ENCODE data around the gene FKBP3.
"Not testable (repeated sequence)": the region's sequence is repeated elsewhere in the genome, so short reads cannot be mapped to it uniquely, and the experiment has no call there.

Gene FKBP3

GRCh38 chr14:45134051-45134958 is at the start of gene FKBP3:
TSS of gene FKBP3 (minus strand) at chr14:45134481. CDS start at chr14:45134456, 25 bp downstream.
- DNase-seq (ENCODE audit: low read depth in 2 of 2): peak; percentile 86 to 90

DNA sequence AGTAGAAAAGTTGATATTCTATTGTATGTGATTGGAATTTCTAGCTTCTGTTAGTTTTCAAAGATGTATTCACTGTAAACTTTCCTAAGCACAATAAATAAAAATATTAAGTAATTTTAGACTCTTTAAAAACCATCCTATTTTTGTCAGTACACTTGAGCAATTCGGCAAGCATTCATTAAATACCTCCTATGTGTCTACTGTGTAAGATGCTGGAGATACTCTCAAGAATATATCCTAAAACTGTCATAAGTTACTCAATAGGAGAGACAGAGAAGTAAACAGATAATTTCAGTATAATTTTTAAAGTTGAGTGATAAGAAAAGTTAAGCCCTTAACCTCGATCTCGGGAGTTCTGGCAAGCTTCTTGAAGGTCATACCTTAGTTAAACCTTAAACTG is 47.5 kb upstream of the FKBP3 start:
- no peak for DNase-seq (ENCODE audit: low read depth in 2 of 2)

DNA sequence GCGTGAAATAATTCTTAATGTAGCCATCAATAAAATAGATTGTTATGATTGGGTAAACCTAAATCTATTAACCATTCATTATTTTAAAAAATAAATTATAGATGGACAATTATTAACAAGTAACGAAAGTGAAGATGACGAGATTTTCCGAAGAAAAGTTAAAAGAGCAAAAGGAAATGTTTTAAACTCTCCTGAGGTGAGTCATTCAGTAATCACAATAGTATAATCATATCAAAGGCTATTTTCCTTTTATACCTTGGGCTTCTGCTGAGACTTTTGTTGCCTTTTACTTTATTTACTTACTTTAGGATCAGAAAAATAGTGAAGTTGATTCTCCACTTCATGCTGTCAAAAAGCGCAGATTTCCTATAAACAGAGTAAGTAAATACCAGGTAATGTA is 47.0 kb upstream of the FKBP3 start:
- no peak for DNase-seq (ENCODE audit: low read depth in 2 of 2)

DNA sequence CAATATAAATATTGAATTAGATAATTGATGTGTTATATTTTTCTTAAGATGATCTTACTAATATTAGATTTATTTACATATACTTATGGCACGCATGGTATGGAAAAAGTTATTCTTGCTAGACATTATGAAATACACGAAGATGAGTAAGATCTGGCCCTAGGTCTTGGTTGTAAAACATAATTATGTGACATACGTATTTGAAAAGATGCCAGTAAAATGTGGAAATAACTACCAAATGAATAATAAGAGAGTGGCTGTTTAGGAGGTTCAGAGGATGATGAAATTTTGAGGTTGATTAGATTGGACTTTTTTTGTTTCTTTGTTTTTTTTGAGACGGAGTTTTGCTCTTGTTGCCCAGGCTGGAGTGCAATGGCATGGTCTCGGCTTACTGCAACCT is 42.8 kb upstream of the FKBP3 start:
- no peak for DNase-seq (ENCODE audit: low read depth in 2 of 2)

DNA sequence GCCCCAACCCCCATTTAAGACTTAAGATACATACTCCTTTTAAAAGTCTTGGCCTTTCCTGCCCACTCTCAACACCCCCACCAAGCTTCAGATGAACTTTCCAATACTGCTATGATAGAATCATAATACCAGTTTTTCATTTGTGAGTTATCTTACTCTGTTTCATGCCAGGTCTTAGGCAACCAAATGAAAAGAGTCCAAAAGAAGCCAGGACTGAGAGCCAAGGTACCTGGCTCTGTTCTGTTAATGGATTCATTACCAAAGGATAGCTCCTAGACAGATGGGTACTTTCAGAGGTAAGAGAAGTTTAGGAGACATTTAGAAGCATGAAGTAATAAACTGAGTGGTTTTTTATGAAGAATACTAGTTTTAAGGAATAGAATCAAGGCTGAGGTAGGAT is 35.6 kb upstream of the FKBP3 start:
- no peak for DNase-seq (ENCODE audit: low read depth in 2 of 2)

DNA sequence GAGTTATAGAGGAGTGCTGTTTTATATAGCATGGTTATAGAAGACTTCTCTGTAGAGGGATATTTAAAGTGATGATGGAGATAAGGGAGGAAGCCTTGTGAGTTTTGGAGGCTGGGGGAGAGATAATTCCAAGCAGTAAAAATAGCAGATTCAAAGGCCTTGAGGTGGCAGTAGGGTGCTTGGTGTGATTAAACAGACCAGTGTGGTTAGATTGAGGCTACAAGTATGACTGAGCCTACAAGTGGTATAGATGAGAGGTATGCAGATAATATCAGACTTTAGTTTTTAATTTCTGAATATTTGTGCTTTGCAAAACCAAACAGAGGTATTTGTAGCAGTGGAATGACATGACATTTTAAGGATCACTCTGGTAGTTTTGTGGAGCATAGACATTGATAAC is 21.8 kb upstream of the FKBP3 start:
- DNase-seq (ENCODE audit: low read depth in 2 of 2): no peak

- DNase-seq (ENCODE audit: low read depth in 2 of 2): no peak
These were observed 16.2 kb upstream of the FKBP3 start for GRCh38 chr14:45150386-45150890.

GRCh38 chr14:45149602-45150001 is 15.3 kb upstream of the FKBP3 start:
- no peak for DNase-seq (ENCODE audit: low read depth in 2 of 2)

DNA sequence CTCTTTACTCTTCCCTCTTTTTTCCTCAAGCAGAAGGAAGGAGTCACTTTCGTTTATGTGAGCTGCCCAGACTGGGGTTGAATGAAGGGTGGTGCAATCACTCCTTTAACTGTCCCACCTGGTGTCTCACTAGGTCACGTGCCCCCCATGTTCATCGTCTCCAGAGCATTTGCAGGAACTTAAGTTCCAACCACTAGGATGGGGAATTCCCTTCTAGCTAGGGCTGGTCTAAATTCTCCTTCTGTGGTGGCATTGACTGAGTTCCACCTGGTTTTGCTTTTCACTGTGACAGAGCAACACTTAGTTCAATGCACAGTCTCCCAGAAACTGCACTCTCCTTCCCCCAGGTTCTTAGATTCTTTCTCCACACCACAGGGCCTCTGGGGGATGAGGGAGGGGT is 10.9 kb upstream of the FKBP3 start:
- DNase-seq (ENCODE audit: low read depth in 2 of 2): no peak

GRCh38 chr14:45144658-45145057 is 10.4 kb upstream of the FKBP3 start:
- no peak for DNase-seq (ENCODE audit: low read depth in 2 of 2)

DNA sequence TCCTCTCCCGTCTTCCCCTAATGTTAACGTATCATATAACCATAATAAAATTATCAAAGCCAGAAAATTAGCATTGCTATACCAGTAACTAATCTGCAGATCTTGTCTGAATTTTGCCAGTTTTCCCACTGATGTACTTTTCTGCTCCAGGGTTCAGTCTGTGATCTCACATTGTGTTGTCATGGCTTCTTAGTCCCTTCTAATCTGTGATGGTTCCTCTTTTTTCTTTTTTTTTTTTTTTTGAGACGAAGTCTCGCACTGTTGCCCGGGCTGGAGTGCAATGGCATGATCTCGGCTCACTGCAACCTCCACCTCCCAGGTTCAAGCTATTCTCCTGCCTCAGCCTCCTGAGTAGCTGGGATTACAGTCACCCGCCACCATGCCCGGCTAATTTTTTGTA is 7.8 kb upstream of the FKBP3 start:
- not testable (repeated sequence) for DNase-seq (ENCODE audit: low read depth in 2 of 2)

GRCh38 chr14:45140661-45141187 is 6.4 kb upstream of the FKBP3 start:
- DNase-seq (ENCODE audit: low read depth in 2 of 2): no peak

- DNase-seq (ENCODE audit: low read depth in 2 of 2): no peak
These were observed 2.1 kb upstream of the FKBP3 start for GRCh38 chr14:45136399-45136798.

DNA sequence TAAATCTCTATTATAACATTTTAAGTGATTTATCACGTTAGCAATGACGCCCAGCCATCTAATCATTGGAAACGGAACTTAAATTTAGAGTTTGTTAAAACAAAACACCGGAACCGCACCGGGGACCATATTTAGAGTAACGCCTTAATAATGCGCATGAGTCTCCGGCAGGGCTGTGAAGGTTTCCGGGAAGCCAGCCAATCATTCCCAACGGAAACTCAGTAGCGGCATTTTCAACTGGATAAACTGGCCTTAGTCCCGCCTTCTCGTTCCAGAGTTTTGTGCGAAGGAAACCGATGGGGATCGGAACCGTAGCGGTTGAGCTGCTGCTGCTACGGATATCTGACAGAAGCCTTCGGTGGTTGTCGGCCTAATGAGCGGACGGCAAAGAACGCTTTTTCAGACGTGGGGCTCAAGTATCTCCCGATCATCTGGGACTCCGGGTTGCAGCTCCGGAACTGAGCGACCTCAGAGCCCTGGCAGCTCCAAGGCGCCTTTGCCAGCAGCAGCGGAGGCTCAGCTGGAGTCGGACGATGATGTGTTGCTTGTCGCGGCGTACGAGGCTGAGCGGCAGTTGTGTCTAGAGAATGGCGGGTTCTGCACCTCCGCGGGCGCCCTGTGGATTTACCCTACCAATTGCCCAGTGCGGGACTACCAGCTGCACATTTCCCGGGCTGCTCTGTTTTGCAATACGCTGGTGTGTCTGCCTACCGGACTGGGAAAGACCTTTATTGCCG is 1.5 kb upstream of the FKBP3 start, which contains the start of gene FANCM:
Gene FANCM (plus strand): TSS at position 272 of the 737 bp plus-strand sequence. CDS start 102 bp downstream, at position 374.
- peak; percentile 60 to 75 for DNase-seq (ENCODE audit: low read depth in 2 of 2)

DNA sequence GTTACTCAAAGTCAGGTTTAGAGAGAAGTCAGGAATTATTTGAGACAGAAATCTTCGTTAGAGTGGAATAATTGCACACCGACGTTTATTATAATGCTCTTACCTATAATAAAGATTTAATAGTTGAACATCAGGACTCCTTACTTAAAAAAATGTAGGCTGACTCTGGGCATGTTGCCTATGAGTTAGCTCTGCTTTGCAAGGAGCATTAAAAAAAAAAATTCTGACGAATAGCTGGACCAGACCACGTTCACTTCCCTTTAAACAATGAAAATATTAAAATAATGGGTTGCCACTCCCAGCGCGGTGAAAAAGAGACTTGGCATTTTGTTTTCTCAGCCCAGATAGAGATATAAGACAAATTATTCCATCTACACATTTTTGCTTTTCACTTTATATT is 875 bp upstream of the FKBP3 start:
- no peak for DNase-seq (ENCODE audit: low read depth in 2 of 2)

DNA sequence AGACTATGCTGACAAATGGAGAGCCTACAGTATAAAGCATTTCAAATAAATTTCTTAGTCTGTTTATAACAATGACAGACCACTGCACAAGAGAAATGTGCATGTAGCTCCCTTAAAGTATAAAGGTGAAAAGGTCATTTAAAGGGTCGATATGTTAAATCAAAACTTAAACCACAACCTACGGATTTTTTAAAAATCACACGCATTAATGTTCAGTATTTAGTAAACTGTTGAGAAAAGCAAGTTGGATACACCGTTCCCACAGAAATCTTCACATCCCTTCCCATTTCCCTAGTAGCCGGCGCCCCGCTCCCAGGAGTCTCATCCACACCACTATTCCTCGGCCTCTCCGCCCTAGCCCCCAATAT is 614 bp downstream of the FKBP3 start:
- no peak for DNase-seq (ENCODE audit: low read depth in 2 of 2)

- DNase-seq (ENCODE audit: low read depth in 2 of 2): no peak
These were observed 5.2 kb downstream of the FKBP3 start for GRCh38 chr14:45128963-45129629.

DNA sequence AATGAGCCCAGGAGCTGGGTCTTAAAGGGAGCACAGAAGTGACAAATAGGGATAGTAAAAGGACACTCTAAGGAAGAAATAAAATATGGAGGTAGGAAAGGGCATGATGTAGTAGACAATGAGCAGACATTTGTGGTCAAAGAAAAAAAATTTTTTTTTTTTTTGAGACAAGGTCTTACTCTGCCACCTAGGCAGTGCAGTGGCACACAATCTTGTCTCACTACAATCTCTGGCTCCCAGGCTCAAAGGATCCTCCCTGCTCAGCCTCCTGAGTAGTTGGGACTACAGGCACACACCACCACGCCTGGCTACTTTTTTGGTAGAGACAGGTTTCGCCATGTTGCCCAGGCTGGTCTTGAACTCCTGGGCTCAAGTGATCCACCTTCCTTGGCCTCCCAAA is 8.5 kb downstream of the FKBP3 start:
- no peak for DNase-seq (ENCODE audit: low read depth in 2 of 2)

DNA sequence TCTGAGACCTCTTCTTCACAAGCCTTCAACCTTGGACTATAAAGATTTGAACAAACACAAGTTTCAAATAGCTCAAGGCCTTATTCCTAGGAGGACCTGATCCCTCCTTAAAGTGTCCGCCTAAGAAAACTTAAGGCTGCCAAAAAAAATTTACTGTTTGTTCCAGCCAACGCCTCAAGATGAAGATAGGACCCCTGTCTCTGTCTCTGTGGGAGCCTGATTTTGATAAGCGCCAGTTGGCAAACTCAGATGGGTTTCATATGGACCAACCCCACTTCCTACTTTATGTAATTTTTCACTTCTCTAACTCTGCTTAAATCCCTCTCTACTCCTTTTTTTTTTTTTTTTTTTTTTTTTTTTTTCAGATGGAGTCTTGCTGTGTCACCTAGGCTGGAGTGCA is 11.0 kb downstream of the FKBP3 start:
- no peak for DNase-seq (ENCODE audit: low read depth in 2 of 2)

DNA sequence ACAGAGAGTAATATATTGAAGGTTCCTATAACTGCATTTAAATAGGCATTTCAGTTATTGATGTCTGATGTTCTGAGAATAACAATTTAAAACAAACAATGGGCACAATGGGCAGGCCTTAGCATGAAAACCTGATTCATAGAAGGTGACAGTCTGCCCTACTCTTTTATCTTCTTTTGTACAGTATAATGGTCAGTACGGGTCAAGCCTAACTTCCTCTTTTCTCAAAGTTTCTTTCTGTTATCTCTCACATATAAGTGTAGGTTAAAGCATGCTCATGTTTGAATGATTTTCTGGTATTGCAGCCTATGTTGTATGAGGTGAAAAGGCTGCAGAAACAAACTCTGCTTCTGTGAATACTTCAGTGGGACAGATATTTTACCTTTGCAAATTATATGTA is 14.2 kb downstream of the FKBP3 start:
- no peak for DNase-seq (ENCODE audit: low read depth in 2 of 2)

DNA sequence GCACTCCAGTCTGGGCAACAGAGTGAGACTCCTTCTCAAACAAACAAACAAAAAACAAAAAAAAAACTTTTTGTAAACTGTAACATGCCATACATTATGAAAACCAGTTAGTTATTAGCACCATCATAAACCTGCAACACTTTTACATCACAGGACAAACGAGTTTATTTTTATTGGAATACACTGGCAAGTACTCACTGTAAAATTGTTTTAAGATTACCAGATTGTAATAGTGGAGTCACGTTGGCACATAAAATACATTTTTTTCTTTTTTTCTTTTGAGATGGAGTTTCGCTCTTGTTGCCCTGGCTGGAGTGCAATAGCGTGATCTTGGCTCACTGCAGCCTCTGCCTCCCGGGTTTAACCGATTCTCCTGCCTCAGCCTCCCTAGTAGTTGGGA is 15.7 kb downstream of the FKBP3 start:
- DNase-seq (ENCODE audit: low read depth in 2 of 2): no peak

GRCh38 chr14:45114327-45114726 is 20.0 kb downstream of the FKBP3 start:
- no peak for DNase-seq (ENCODE audit: low read depth in 2 of 2)

All from stimulated activated CD8-positive, alpha-beta memory T cell treated with anti-CD3 and anti-CD28 coated beads, Interleukin-2, amount 100 ng/mL, for 48 hours (primary cell).